Loucy (cell line): ENCODE measurements around the gene TBCD.

Experiments
- H2AFZ ChIP-seq: fragments of 200-600 bp; sonication (generic); 2 replicates; pipeline ENCODE4 v1.6.0; 2016; ENCODE audit warnings: antibody characterized with exemption, mild to moderate bottlenecking, low read length, moderate library complexity
- H3F3A ChIP-seq: fragments of 200-600 bp; 2 replicates; pipeline ENCODE4 v1.6.0; 2016; ENCODE audit warnings: antibody characterized with exemption, low read depth, mild to moderate bottlenecking
- H3K27me3 ChIP-seq: fragments of 200-600 bp; sonication (generic); 2 replicates; pipeline ENCODE4 v1.6.1; 2014; ENCODE audit warnings: low read length, mild to moderate bottlenecking; ENCODE audit not compliant: insufficient read depth, poor library complexity, severe bottlenecking
- H3K36me3 ChIP-seq: fragments of 200-600 bp; sonication (generic); 2 replicates; pipeline ENCODE4 v1.6.1; 2016; ENCODE audit warnings: low read length; ENCODE audit not compliant: insufficient read depth
- H3K4me1 ChIP-seq: fragments of 200-600 bp; sonication (generic); 2 replicates; pipeline ENCODE4 v1.5.1; 2014; ENCODE audit warnings: low read length, mild to moderate bottlenecking; ENCODE audit not compliant: insufficient read depth, poor library complexity, severe bottlenecking
- H3K4me2 ChIP-seq: fragments of 200-600 bp; sonication (generic); 2 replicates; pipeline ENCODE4 v1.6.0; 2014; ENCODE audit warnings: antibody characterized with exemption, low read length, low read depth, mild to moderate bottlenecking; ENCODE audit not compliant: poor library complexity, severe bottlenecking
- H3K4me3 ChIP-seq: fragments of 200-600 bp; sonication (generic); 2 replicates; pipeline ENCODE4 v1.5.1; 2014; ENCODE audit warnings: low read length, mild to moderate bottlenecking, mixed read lengths; ENCODE audit not compliant: poor library complexity, severe bottlenecking
- H3K79me2 ChIP-seq: fragments of 200-600 bp; sonication (generic); 2 replicates; pipeline ENCODE4 v1.6.1; 2014; ENCODE audit warnings: low read length; ENCODE audit not compliant: insufficient read depth
- H3K9ac ChIP-seq: fragments of 200-600 bp; sonication (generic); 2 replicates; pipeline ENCODE4 v1.6.0; 2014; ENCODE audit warnings: mild to moderate bottlenecking, low read depth, low read length, moderate library complexity; ENCODE audit not compliant: poor library complexity, severe bottlenecking
- H3K9me2 ChIP-seq: fragments of 200-600 bp; sonication (generic); replicated peaks from 2 replicates; pipeline ENCODE4 v1.6.1; 2016; ENCODE audit warnings: low read depth, low read length, mixed read lengths
- H3K9me3 ChIP-seq: fragments of 200-600 bp; sonication (generic); 2 replicates; pipeline ENCODE4 v1.6.1; 2014; ENCODE audit warnings: mild to moderate bottlenecking, antibody characterized with exemption, low read length, low read depth; ENCODE audit not compliant: insufficient read depth
- H4K20me1 ChIP-seq: fragments of 200-600 bp; sonication (generic); 2 replicates; pipeline ENCODE4 v1.6.0; 2014; ENCODE audit warnings: antibody characterized with exemption, low read length, mild to moderate bottlenecking; ENCODE audit not compliant: insufficient read depth, poor library complexity, severe bottlenecking
- EZH2phosphoT487 ChIP-seq: fragments of 200-600 bp; IDR thresholded peaks from 2 replicates; pipeline ENCODE4 v1.6.1; 2018; ENCODE audit warnings: antibody characterized with exemption, mild to moderate bottlenecking, moderate library complexity, borderline replicate concordance
- TF ChIP-seq, protein P1 (sequence below): fragments of 200-600 bp; sonication (generic); conservative IDR thresholded peaks from 2 replicates; pipeline ENCODE4 v1.5.1; 2014; ENCODE audit warnings: mild to moderate bottlenecking, antibody characterized with exemption, low read length

The TBCD gene

DNA sequence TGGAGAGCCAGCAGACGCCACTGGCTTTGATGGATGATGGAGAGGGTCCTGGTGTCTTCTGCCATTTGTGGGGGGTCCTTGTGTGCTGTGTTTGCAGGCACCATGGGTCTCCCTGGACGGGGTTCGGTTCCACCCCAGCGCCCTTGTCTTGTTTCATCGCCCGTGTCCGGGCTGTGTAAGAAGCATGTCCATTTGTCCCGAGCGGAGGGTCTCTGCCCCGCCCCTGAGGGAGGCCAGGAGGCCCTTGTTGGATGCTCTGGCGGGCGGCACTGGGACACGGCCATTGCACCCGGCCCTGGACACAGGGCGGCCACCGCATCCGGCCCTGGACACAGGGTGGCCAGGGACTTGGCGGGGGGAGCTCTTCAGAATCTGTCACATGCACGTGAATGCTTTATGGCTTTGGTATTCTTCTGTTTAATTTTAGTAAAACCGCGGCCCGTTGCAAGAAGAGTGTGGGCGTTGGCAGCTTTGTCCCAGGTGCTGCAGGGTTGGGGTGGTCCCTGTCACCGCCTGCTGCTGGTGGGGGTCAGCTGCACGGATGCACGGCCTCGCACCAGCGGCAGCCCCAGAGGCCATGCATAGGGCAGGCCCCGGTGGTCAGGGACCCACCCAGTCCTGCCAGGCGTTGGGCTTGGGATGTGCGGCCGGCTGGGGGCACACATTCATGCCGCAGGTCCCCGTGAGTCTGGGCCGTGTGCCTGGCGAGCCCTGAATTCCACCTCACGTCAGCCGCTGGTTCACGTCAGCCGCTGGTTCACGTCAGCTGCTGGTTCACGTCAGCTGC is 108.9 kb downstream of the TBCD start:
- Histone ChIP-seq H3K4me3 (peak overlapping the region; percentile 73), H3K27me3 (no peaks in the 10 kb centered on the region), H4K20me1 (peaks cover 14% of the 10 kb centered on the region), H3K9ac (peak overlapping the region; percentile 92), H3K36me3 (peaks cover 5% of the 10 kb centered on the region; the same call in 1 of the 2 replicates), H3K9me3 (no peaks in the 10 kb centered on the region), H3K4me2 (peak overlapping the region; percentile 82), H3K4me1 (peaks cover 78% of the 10 kb centered on the region), H3F3A (peaks cover 17% of the 10 kb centered on the region), H2AFZ (no peak overlapping the region), H3K79me2 (peaks cover 69% of the 10 kb centered on the region), H3K9me2 (no peaks in the 10 kb centered on the region)
- TF ChIP-seq, protein P1, sequence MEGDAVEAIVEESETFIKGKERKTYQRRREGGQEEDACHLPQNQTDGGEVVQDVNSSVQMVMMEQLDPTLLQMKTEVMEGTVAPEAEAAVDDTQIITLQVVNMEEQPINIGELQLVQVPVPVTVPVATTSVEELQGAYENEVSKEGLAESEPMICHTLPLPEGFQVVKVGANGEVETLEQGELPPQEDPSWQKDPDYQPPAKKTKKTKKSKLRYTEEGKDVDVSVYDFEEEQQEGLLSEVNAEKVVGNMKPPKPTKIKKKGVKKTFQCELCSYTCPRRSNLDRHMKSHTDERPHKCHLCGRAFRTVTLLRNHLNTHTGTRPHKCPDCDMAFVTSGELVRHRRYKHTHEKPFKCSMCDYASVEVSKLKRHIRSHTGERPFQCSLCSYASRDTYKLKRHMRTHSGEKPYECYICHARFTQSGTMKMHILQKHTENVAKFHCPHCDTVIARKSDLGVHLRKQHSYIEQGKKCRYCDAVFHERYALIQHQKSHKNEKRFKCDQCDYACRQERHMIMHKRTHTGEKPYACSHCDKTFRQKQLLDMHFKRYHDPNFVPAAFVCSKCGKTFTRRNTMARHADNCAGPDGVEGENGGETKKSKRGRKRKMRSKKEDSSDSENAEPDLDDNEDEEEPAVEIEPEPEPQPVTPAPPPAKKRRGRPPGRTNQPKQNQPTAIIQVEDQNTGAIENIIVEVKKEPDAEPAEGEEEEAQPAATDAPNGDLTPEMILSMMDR, result no peak
- TF ChIP-seq EZH2phosphoT487, result no peak

DNA sequence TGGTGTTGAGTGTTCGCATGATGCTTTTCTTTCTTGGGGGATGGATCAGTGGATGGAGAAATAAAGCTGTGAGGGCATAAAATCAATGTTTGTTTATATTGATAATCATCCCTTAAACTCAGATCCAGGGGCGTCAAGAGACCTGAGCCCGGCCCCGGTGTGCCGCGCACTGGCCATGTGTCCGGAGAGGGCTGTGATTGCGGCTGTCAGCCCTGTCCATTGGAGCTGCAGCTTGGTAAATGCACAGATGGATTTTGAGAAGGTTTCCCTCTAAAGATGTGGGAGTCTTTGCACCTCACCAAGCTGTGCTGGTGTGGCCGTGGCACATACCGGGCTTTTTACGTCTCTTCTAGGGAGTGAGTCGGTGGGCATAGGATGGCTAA is 109.5 kb downstream of the TBCD start:
- Histone ChIP-seq H2AFZ (no peak overlapping the region), H4K20me1 (peaks cover 19% of the 10 kb centered on the region), H3K36me3 (peaks cover 5% of the 10 kb centered on the region; the same call in 1 of the 2 replicates), H3K9ac (peak overlapping the region; percentile 92), H3K4me3 (peak overlapping the region; percentile 73), H3K79me2 (peaks cover 75% of the 10 kb centered on the region), H3K9me3 (no peaks in the 10 kb centered on the region), H3K4me1 (peaks cover 84% of the 10 kb centered on the region), H3K4me2 (peak overlapping the region; percentile 82), H3F3A (peaks cover 17% of the 10 kb centered on the region), H3K9me2 (no peaks in the 10 kb centered on the region), H3K27me3 (no peaks in the 10 kb centered on the region)
- TF ChIP-seq, protein P1, result no peak
- TF ChIP-seq EZH2phosphoT487, result no peak

DNA sequence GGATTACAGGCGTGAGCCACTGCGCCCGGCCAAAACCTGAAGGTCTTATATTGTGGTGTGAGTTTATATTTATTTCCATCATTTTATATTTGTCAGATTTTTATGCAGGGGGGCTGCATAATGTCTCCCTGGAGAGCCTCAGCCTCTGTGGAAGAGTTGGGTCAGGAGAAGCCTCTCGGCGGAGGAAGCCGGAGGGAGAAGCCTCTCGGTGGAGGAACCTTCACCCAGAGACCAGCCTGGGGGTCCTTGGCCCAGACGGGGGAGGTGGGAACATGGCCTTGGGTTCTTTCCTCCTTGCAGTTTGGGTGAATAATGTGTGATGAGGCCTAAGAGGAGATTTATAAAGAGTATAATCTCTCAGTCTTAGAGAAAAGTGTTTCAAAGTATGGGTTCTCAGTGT is 110.3 kb downstream of the TBCD start:
- Histone ChIP-seq H3K36me3 (peaks cover 7% of the 10 kb centered on the region; the same call in 1 of the 2 replicates), H3K9me3 (no peaks in the 10 kb centered on the region), H3F3A (peaks cover 17% of the 10 kb centered on the region), H2AFZ (no peak overlapping the region), H3K4me2 (peak overlapping the region; percentile 81), H3K4me3 (peak overlapping the region; percentile 75), H3K79me2 (peaks cover 79% of the 10 kb centered on the region), H3K27me3 (no peaks in the 10 kb centered on the region), H3K4me1 (peaks cover 90% of the 10 kb centered on the region), H3K9ac (peak overlapping the region; percentile 64), H3K9me2 (no peaks in the 10 kb centered on the region), H4K20me1 (peaks cover 27% of the 10 kb centered on the region)
- no peak for TF ChIP-seq EZH2phosphoT487
- TF ChIP-seq, protein P1, result no peak
